ENCODE results near the gene MYO3B.

- no peak for TF ChIP-seq GATA2 (IDR thresholded peaks at IDR 0.05; ENCODE audit: low read depth, low read length)
- no peak for TF ChIP-seq GATA3 (IDR thresholded peaks at IDR 0.05; ENCODE audit: low read depth, low read length)
Observed at GRCh38 chr2:170369228-170369627, 191.3 kb downstream of the MYO3B start.
